GM12873 (cell line): ENCODE data around the gene LNP1.

Experiments
- CTCF ChIP-seq: IDR thresholded peaks from 2 replicates; pipeline ENCODE4 v1.5.1; 2012; ENCODE audit warnings: low read depth, mild to moderate bottlenecking, moderate library complexity, low read length, control low read depth; ENCODE audit not compliant: insufficient read depth; ENCODE audit errors: missing control alignments

Gene LNP1

GRCh38 chr3:100456745-100457144, 55.4 kb downstream of the LNP1 start:
- no peak for TF ChIP-seq CTCF

- TF ChIP-seq CTCF, result no peak
Measured at GRCh38 chr3:100457811-100458210, 56.5 kb downstream of the LNP1 start.

- TF ChIP-seq CTCF, result no peak
Measured at GRCh38 chr3:100458814-100459213, 57.5 kb downstream of the LNP1 start.

- TF ChIP-seq CTCF, result peak; percentile 79
Measured at GRCh38 chr3:100463002-100463401, 61.7 kb downstream of the LNP1 start.

GRCh38 chr3:100463646-100464155, 62.4 kb downstream of the LNP1 start:
- no peak for TF ChIP-seq CTCF

GRCh38 chr3:100465892-100466777, 64.8 kb downstream of the LNP1 start:
- TF ChIP-seq CTCF, result no peak

GRCh38 chr3:100467133-100467532, 65.8 kb downstream of the LNP1 start:
- TF ChIP-seq CTCF, result no peak
